ENCODE data around the gene SELP. TPM values are rescaled to one million over a fixed set of nuclear protein-coding genes. Genes with fewer than 3 reads are reported as not detected.
A peak's percentile ranks its signal among the peaks of the same experiment; 100 is the strongest.

The SELP gene
- total and polyA plus RNA-seq, 2 of the 13 experiments (the other 11 are each of a cell fraction or from before 2014, with no cell fraction given) = 0.11 TPM; not detected in 1

- no peaks in the 10 kb centered on the region for H3K27me3 ChIP-seq (ENCODE audit: control insufficient read depth in 1 of 2, insufficient read depth in 2 of 2, low read length in 2 of 2)
- no peak overlapping the region for H3K4me2 ChIP-seq (ENCODE audit: low read depth, low read length)
- in situ Hi-C loops (cut with HindIII; ENCODE audit: extremely low pct_ligation_motif_present, low pct_unique_long_range_greater_than_20kb) (no loop called here), intact Hi-C loops (cut with micrococcal nuclease; ENCODE audit: unreplicated experiment) (loop anchor here (1.0 kb wide), 2 partner anchors 60 to 80 kb away; no protein-coding TSS in a partner anchor)
- 59% methylated on average over 15 of the region's 15 CpGs for WGBS (ENCODE audit: low lambda C conversion rate)
- H3K27ac ChIP-seq (ENCODE audit: extremely low read length, insufficient read depth, low read length) = peak overlapping the region; percentile 23
- H3K79me2 ChIP-seq (ENCODE audit: insufficient read depth, low read length) = no peaks in the 10 kb centered on the region
- H3K4me1 ChIP-seq (ENCODE audit: insufficient read depth, low read length) = peaks cover 14% of the 10 kb centered on the region
- BruUV-seq (replicated peaks) = no TSS peak
- no peaks in the 10 kb centered on the region for H3K9me3 ChIP-seq (ENCODE audit: low read length)
- POLR2A ChIA-PET = interaction anchor here (1.7 kb wide), 1 partner anchor 40 kb away, joined by 4 read pairs; the partner anchor contains the start of gene F5
- ATAC-seq = peak; percentile 81
- H3K4me3 ChIP-seq (replicated peaks in 1 of 3; ENCODE audit: insufficient read depth in 1 of 3, low read depth in 2 of 3, low read length in 3 of 3) = no peak overlapping the region
- H2AFZ ChIP-seq (ENCODE audit: low read length) = no peak overlapping the region
- DNase-seq (ENCODE audit: low spot score) = peak; percentile 66
- peak; percentile 71 for FAIRE-seq
- no peak overlapping the region for H3K9ac ChIP-seq (ENCODE audit: insufficient read depth, low read depth, low read length)
- H3K36me3 ChIP-seq (replicated peaks in 1 of 2; ENCODE audit: control insufficient read depth in 1 of 2, insufficient read depth in 2 of 2, low read length in 2 of 2) = peaks cover 26 to 86% of the 10 kb centered on the region in 2 experiments
- H4K20me1 ChIP-seq (ENCODE audit: insufficient read depth, low read length) = peaks cover 7% of the 10 kb centered on the region; the same call in 1 of the 2 replicates
- CTCF ChIA-PET (ENCODE audit: low intra/inter-chr PET ratio, low total read pairs) = interaction anchor here (0.8 to 2.9 kb wide), 3 partner anchors 25 to 81 kb away, joined by 3 to 18 read pairs (median 3); partner anchors contain the start of gene SLC19A2
- TF ChIP-seq ISX (CRISPR knock-in tag; conservative IDR thresholded peaks at IDR 0.05) (no peak), CEBPB (IDR thresholded peaks at IDR 0.05; ENCODE audit: borderline replicate concordance, low read depth, low read length) (peak; percentile 70), RFXAP (CRISPR knock-in tag; IDR thresholded peaks at IDR 0.05; ENCODE audit: borderline replicate concordance) (no peak), SMC3 (IDR thresholded peaks at IDR 0.05; ENCODE audit: low read length) (peak; percentile 35; the same call in 1 of the 2 replicates), FOXA3 (CRISPR knock-in tag; IDR thresholded peaks at IDR 0.05) (peak; percentile 27; the same call in 1 of the 2 replicates), NFE2L1 (CRISPR knock-in tag; IDR thresholded peaks at IDR 0.05; ENCODE audit: borderline replicate concordance) (no peak), PCBP1 (IDR thresholded peaks at IDR 0.05; ENCODE audit: borderline replicate concordance, low read depth, low read length) (no peak), NCOR1 (IDR thresholded peaks at IDR 0.05; ENCODE audit: borderline replicate concordance, low read length) (peak; percentile 48; the same call in 1 of the 2 replicates), LRRFIP1 (CRISPR knock-in tag; conservative IDR thresholded peaks at IDR 0.05) (no peak), NR2F6 (IDR thresholded peaks at IDR 0.05) (peak; percentile 76), NR2F6 (CRISPR knock-in tag; IDR thresholded peaks at IDR 0.05) (no peak), STAG1 (CRISPR knock-in tag; IDR thresholded peaks at IDR 0.05) (peak; percentile 72), SALL1 (CRISPR knock-in tag; IDR thresholded peaks at IDR 0.05) (peak; percentile 27; the same call in 1 of the 2 replicates), ZNF646 (CRISPR knock-in tag; IDR thresholded peaks at IDR 0.05) (no peak), CREB1 (IDR thresholded peaks at IDR 0.05) (peak; percentile 36; the same call in 1 of the 2 replicates), CREB1 (CRISPR knock-in tag; IDR thresholded peaks at IDR 0.05) (peak; percentile 72)
Measured at GRCh38 chr1:169546087-169546995, 83.6 kb downstream of the SELP start.

All from HepG2 (cell line).